Mucosa of descending colon (tissue), 3 donors: ENCODE measurements around the gene SEMA6A. TPM values are rescaled to one million over a fixed set of nuclear protein-coding genes. Genes with fewer than 3 reads are reported as not detected.

Experiments
- ATAC-seq: fragments of 200-7000 bp; cut with Tn5 transposase; one replicate; pipeline ENCODE4 v1.9.1; 2020; ENCODE audit warnings: mild to moderate bottlenecking, moderate library complexity
- DNase-seq, 3 donors: peaks; one replicate each; pipeline ENCODE4 v3.0.0-alpha.2; 2020
- H3K36me3 ChIP-seq: fragments of 200-600 bp; one replicate; pipeline ENCODE4 v1.8.0; 2021; ENCODE audit warnings: low read depth, mild to moderate bottlenecking
- H3K4me1 ChIP-seq: fragments of 200-600 bp; one replicate; pipeline ENCODE4 v1.8.0; 2021; ENCODE audit warnings: low read depth, mild to moderate bottlenecking
- H3K4me3 ChIP-seq: fragments of 200-600 bp; one replicate; pipeline ENCODE4 v1.8.0; 2021; ENCODE audit warnings: mild to moderate bottlenecking
- H3K9me3 ChIP-seq: fragments of 200-600 bp; one replicate; pipeline ENCODE4 v1.8.0; 2021; ENCODE audit warnings: mild to moderate bottlenecking
- CTCF ChIP-seq: fragments of 200-600 bp; IDR thresholded peaks from one replicate; pipeline ENCODE4 v1.8.0; 2022; ENCODE audit warnings: antibody characterized with exemption, mild to moderate bottlenecking
- intact Hi-C, 2 donors: fragments of 100-400 bp; cut with DNase I in 1 of 2; cut with micrococcal nuclease in 1 of 2; formaldehyde crosslinking; loops; one replicate each; pipeline versions ENCODE4 v1.11.0 to v1.11.1; 2022; cut with DNase I, micrococcal nuclease
- total RNA-seq, 3 donors: library from RNA; stranded (reverse); fragmentation: NEBNext Ultra II Directional in 2 of 3; extraction: Animal tissue kit (Norgen Biotek cat#: 25700) in 2 of 3; gene quantifications; one replicate each; pipeline versions ENCODE4 v1.2.1 to v1.2.4, GENCODE V29; 2021 to 2023
- donor health status: DM: no; HTN: no; CAD: no; lungs with moderate emphysema.
- donor health status: DM: no; HTN: no; CAD: no.
- donor health status: DM: no; HTN: yes; CAD: no.

Gene SEMA6A
- total RNA-seq, 3 donors from 2014 or later: 90.0 to 137 (median 106) TPM

GRCh38 chr5:116475338-116475737 is 99.3 kb downstream of the SEMA6A start:
- H3K9me3 ChIP-seq: peaks cover 7% of the 10 kb centered on the region
- DNase-seq: no peak
- H3K4me3 ChIP-seq: no peak overlapping the region
- TF ChIP-seq CTCF: no peak
- H3K4me1 ChIP-seq: no peaks in the 10 kb centered on the region
- intact Hi-C loops: no loop called here
- no peak for ATAC-seq
- H3K36me3 ChIP-seq: peaks cover 7% of the 10 kb centered on the region

- H3K4me3 ChIP-seq: no peak overlapping the region
- H3K36me3 ChIP-seq: peaks cover 7% of the 10 kb centered on the region
- H3K9me3 ChIP-seq: peaks cover 7% of the 10 kb centered on the region
- ATAC-seq: no peak
- TF ChIP-seq CTCF: no peak
- no peak for DNase-seq
- intact Hi-C loops: no loop called here
- H3K4me1 ChIP-seq: no peaks in the 10 kb centered on the region
These were observed 100.9 kb downstream of the SEMA6A start for GRCh38 chr5:116473706-116474105.

- H3K4me3 ChIP-seq: no peak overlapping the region
- H3K4me1 ChIP-seq: no peaks in the 10 kb centered on the region
- no peak for TF ChIP-seq CTCF
- DNase-seq (no peak), ATAC-seq (no peak)
- intact Hi-C loops: no loop called here
- H3K9me3 ChIP-seq: peaks cover 5% of the 10 kb centered on the region
- peaks cover 7% of the 10 kb centered on the region for H3K36me3 ChIP-seq
These were observed 102.3 kb downstream of the SEMA6A start for GRCh38 chr5:116472274-116472673.

GRCh38 chr5:116469631-116470030 is 105.0 kb downstream of the SEMA6A start:
- intact Hi-C loops: no loop called here
- no peak for TF ChIP-seq CTCF
- Histone ChIP-seq H3K4me3 (no peak overlapping the region), H3K4me1 (no peaks in the 10 kb centered on the region), H3K36me3 (no peaks in the 10 kb centered on the region), H3K9me3 (no peaks in the 10 kb centered on the region)
- DNase-seq (no peak), ATAC-seq (no peak)

- intact Hi-C loops: no loop called here
- no peaks in the 10 kb centered on the region for H3K36me3 ChIP-seq
- no peaks in the 10 kb centered on the region for H3K9me3 ChIP-seq
- H3K4me3 ChIP-seq: no peak overlapping the region
- H3K4me1 ChIP-seq: no peaks in the 10 kb centered on the region
- no peak for TF ChIP-seq CTCF
- ATAC-seq (no peak), DNase-seq (no peak)
These were observed 106.0 kb downstream of the SEMA6A start for GRCh38 chr5:116468583-116468982.

- no peak for ATAC-seq
- no peaks in the 10 kb centered on the region for H3K36me3 ChIP-seq
- no peak for TF ChIP-seq CTCF
These were observed 107.2 kb downstream of the SEMA6A start for GRCh38 chr5:116467465-116467843.

More at GRCh38 chr5:116467465-116467843, 107.2 kb downstream of the SEMA6A start:
- H3K4me1 ChIP-seq: no peaks in the 10 kb centered on the region
- intact Hi-C loops: no loop called here
- no peak for DNase-seq
- H3K9me3 ChIP-seq: no peaks in the 10 kb centered on the region
- no peak overlapping the region for H3K4me3 ChIP-seq
